PC-3 (cell line): ENCODE results near the gene FKBP2. TPM values are rescaled to one million over a fixed set of nuclear protein-coding genes. Genes with fewer than 3 reads are reported as not detected.

Source experiments
- ATAC-seq: fragments of 200-7000 bp; cut with Tn5 transposase; 2 replicates; pipeline ENCODE4 v1.9.1; 2020; ENCODE audit warnings: mild to moderate bottlenecking, moderate library complexity
- BruUV-seq: library from RNA; stranded (reverse); fragments of 400-500 nt; replicated peaks from 2 replicates; lab custom pipeline; 2021; lab: Mats Ljungman, UMichigan
- CTCF ChIA-PET: fragments of 300-600 bp; sonication (Branson Sonifier 250); formaldehyde crosslinking; loops from one replicate; lab custom pipeline; 2022; ENCODE audit warnings: antibody characterized with exemption; lab: Charles Lee
- POLR2A ChIA-PET: fragments of 300-600 bp; sonication (Branson Sonifier 250); formaldehyde crosslinking; loops from one replicate; lab custom pipeline; 2022; ENCODE audit warnings: antibody characterized with exemption; ENCODE audit not compliant: unreplicated experiment; lab: Charles Lee
- DNase-seq: peaks from one replicate; pipeline ENCODE4 v3.0.0-alpha.2; 2015
- H2AFZ ChIP-seq: fragments of 300-600 bp; sonication (generic); 2 replicates; pipeline ENCODE4 v1.6.0; 2016; ENCODE audit warnings: antibody characterized with exemption, low read length
- H3F3A ChIP-seq: fragments of 300-600 bp; sonication (generic); one replicate; pipeline ENCODE4 v1.6.0; 2017; ENCODE audit warnings: antibody characterized with exemption, low read length, control low read depth, mild to moderate bottlenecking; ENCODE audit not compliant: unreplicated experiment
- H3K27ac ChIP-seq: fragments of 300-600 bp; sonication (generic); 2 replicates; pipeline ENCODE4 v1.5.1; 2016; ENCODE audit warnings: mild to moderate bottlenecking, low read length
- H3K27me3 ChIP-seq: fragments of 300-600 bp; sonication (generic); 2 replicates; pipeline ENCODE4 v1.6.1; 2016; ENCODE audit warnings: low read length, mixed read lengths
- H3K36me3 ChIP-seq: fragments of 300-600 bp; sonication (generic); 2 replicates; pipeline ENCODE4 v1.6.1; 2016; ENCODE audit warnings: low read depth, mixed run types, low read length, mixed read lengths
- H3K4me1 ChIP-seq: fragments of 300-600 bp; sonication (generic); 2 replicates; pipeline ENCODE4 v1.5.1; 2016; ENCODE audit warnings: low read length; ENCODE audit not compliant: insufficient read depth
- H3K4me2 ChIP-seq: fragments of 300-600 bp; sonication (generic); 2 replicates; pipeline ENCODE4 v1.6.0; 2016; ENCODE audit warnings: low read length
- H3K4me3 ChIP-seq: fragments of 300-600 bp; sonication (generic); 2 replicates; pipeline ENCODE4 v1.5.1; 2016; ENCODE audit warnings: mild to moderate bottlenecking, low read length, mixed read lengths
- H3K79me2 ChIP-seq: fragments of 300-600 bp; sonication (generic); 2 replicates; pipeline ENCODE4 v1.6.1; 2017; ENCODE audit warnings: low read length, mixed read lengths
- H3K9ac ChIP-seq: fragments of 300-600 bp; sonication (generic); 2 replicates; pipeline ENCODE4 v1.6.0; 2016; ENCODE audit warnings: mild to moderate bottlenecking, low read length
- H3K9me2 ChIP-seq: fragments of 300-600 bp; sonication (generic); replicated peaks from 2 replicates; pipeline ENCODE4 v1.6.1; 2016; ENCODE audit warnings: mixed run types, low read length, mixed read lengths
- H3K9me3 ChIP-seq: fragments of 300-600 bp; sonication (generic); 2 replicates; pipeline ENCODE4 v1.6.1; 2016; ENCODE audit warnings: low read length, mixed read lengths
- H4K20me1 ChIP-seq: fragments of 300-600 bp; sonication (generic); 2 replicates; pipeline ENCODE4 v1.6.1; 2016; ENCODE audit warnings: low read length, mixed read lengths
- CTCF ChIP-seq: fragments of 300-600 bp; sonication (generic); conservative IDR thresholded peaks from 2 replicates; pipeline ENCODE4 v1.5.1; 2017; ENCODE audit warnings: antibody characterized with exemption, low read depth, mild to moderate bottlenecking, low read length
- EZH2 ChIP-seq: fragments of 300-600 bp; sonication (generic); IDR thresholded peaks from one replicate; pipeline ENCODE4 v1.6.1; 2017; ENCODE audit warnings: antibody characterized with exemption, mild to moderate bottlenecking, low read length; ENCODE audit not compliant: unreplicated experiment
- EZH2phosphoT487 ChIP-seq: fragments of 300-600 bp; sonication (generic); IDR thresholded peaks from 2 replicates; pipeline ENCODE4 v1.6.1; 2018; ENCODE audit warnings: mild to moderate bottlenecking, antibody characterized with exemption, low read length, borderline replicate concordance
- intact Hi-C: fragments of 100-400 bp; cut with micrococcal nuclease; formaldehyde crosslinking; loops from 2 replicates; pipeline ENCODE4 v1.9.0; 2023
- total RNA-seq: library from RNA; depleted of rRNA; stranded (reverse); fragments of >200 nt; gene quantifications from 2 replicates; pipeline ENCODE4 v1.2.3, GENCODE V29; 2014

Gene FKBP2
- total RNA-seq, 1 experiment from 2014 or later: 215 TPM

GRCh38 chr11:64243236-64243854 is 2.5 kb downstream of the FKBP2 start:
- peaks cover 48% of the 10 kb centered on the region for H3K79me2 ChIP-seq
- peak overlapping the region; percentile 87; the same call in 1 of the 2 replicates for H3K4me3 ChIP-seq
- intact Hi-C loops: no loop called here
- POLR2A ChIA-PET: interaction anchor here (1.0 kb wide), 1 partner anchor 17 kb away, joined by 3 read pairs; no protein-coding TSS in a partner anchor
- H3K27me3 ChIP-seq: no peaks in the 10 kb centered on the region
- H2AFZ ChIP-seq: no peak overlapping the region
- peaks cover 60% of the 10 kb centered on the region for H3K4me1 ChIP-seq
- no peaks in the 10 kb centered on the region for H3K9me2 ChIP-seq
- peaks cover 14% of the 10 kb centered on the region; the same call in 1 of the 2 replicates for H3K36me3 ChIP-seq
- H3K4me2 ChIP-seq: peak overlapping the region; percentile 94
- BruUV-seq: no TSS peak
- CTCF ChIA-PET: interaction anchor here (0.7 kb wide), 1 partner anchor 535 kb away, joined by 5 read pairs; the partner anchor contains the start of gene SF1
- H3K27ac ChIP-seq: no peak overlapping the region
- ATAC-seq (no peak), DNase-seq (no peak)
- H3F3A ChIP-seq: peaks cover 14% of the 10 kb centered on the region
- no peak overlapping the region for H3K9ac ChIP-seq
- no peak for TF ChIP-seq CTCF
- TF ChIP-seq EZH2phosphoT487: no peak
- TF ChIP-seq EZH2: no peak
- no peaks in the 10 kb centered on the region for H3K9me3 ChIP-seq
- H4K20me1 ChIP-seq: peaks cover 8% of the 10 kb centered on the region; the same call in 1 of the 2 replicates

GRCh38 chr11:64244107-64244506 is 3.2 kb downstream of the FKBP2 start:
- Histone ChIP-seq H4K20me1 (peaks cover 8% of the 10 kb centered on the region; the same call in 1 of the 2 replicates), H3K27ac (no peak overlapping the region), H3K4me2 (peak overlapping the region; percentile 94), H3K9ac (no peak overlapping the region), H2AFZ (no peak overlapping the region), H3K36me3 (peaks cover 14% of the 10 kb centered on the region; the same call in 1 of the 2 replicates), H3K79me2 (peaks cover 48% of the 10 kb centered on the region), H3K9me3 (no peaks in the 10 kb centered on the region), H3K27me3 (no peaks in the 10 kb centered on the region), H3K9me2 (no peaks in the 10 kb centered on the region), H3F3A (peaks cover 11% of the 10 kb centered on the region), H3K4me3 (peak overlapping the region; percentile 80; the same call in 1 of the 2 replicates), H3K4me1 (peaks cover 56% of the 10 kb centered on the region)
- POLR2A ChIA-PET: interaction anchor here (1.0 kb wide), 1 partner anchor 17 kb away, joined by 3 read pairs; no protein-coding TSS in a partner anchor
- no peak for ATAC-seq
- no TSS peak for BruUV-seq
- intact Hi-C loops: no loop called here
- DNase-seq: no peak
- TF ChIP-seq CTCF (no peak), EZH2phosphoT487 (no peak), EZH2 (no peak)
- CTCF ChIA-PET: no interaction called here

- no peaks in the 10 kb centered on the region for H3K27me3 ChIP-seq
- CTCF ChIA-PET: interaction anchor here (1.3 kb wide), 1 partner anchor 41 kb away, joined by 3 read pairs; no protein-coding TSS in a partner anchor
- peaks cover 8% of the 10 kb centered on the region for H3F3A ChIP-seq
- TSS peak; percentile 31 for BruUV-seq
- H3K4me2 ChIP-seq: peak overlapping the region; percentile 94
- H4K20me1 ChIP-seq: peaks cover 8% of the 10 kb centered on the region; the same call in 1 of the 2 replicates
- H3K4me1 ChIP-seq: peaks cover 52% of the 10 kb centered on the region
- H3K9me3 ChIP-seq: no peaks in the 10 kb centered on the region
- H3K4me3 ChIP-seq: peak overlapping the region; percentile 80
- H3K79me2 ChIP-seq: peaks cover 48% of the 10 kb centered on the region
- H3K9me2 ChIP-seq: no peaks in the 10 kb centered on the region
- ATAC-seq: no peak
- DNase-seq: no peak
- peaks cover 14% of the 10 kb centered on the region; the same call in 1 of the 2 replicates for H3K36me3 ChIP-seq
- intact Hi-C loops: no loop called here
- POLR2A ChIA-PET: interaction anchor here (0.7 to 2.6 kb wide), 4 partner anchors 7 to 1671 kb away, joined by 5 to 17 read pairs (median 11); partner anchors contain the start of genes NUDT22 and STIP1
- peak overlapping the region; percentile 94 for H3K27ac ChIP-seq
- peak overlapping the region; percentile 93 for H3K9ac ChIP-seq
- TF ChIP-seq CTCF (no peak), EZH2 (no peak), EZH2phosphoT487 (no peak)
- no peak overlapping the region for H2AFZ ChIP-seq
These were observed 4.1 kb downstream of the FKBP2 start for GRCh38 chr11:64244966-64245365.
